Adipose tissue (tissue), 3 donors: ENCODE measurements around the gene PLK3. TPM values are rescaled to one million over a fixed set of nuclear protein-coding genes. Genes with fewer than 3 reads are reported as not detected.
"Not testable (repeated sequence)": the region's sequence is repeated elsewhere in the genome, so short reads cannot be mapped to it uniquely, and the experiment has no call there.

Experiments
- H3K27ac ChIP-seq: one replicate; pipeline ENCODE4 v1.5.1; 2013; ENCODE audit warnings: low read depth, low read length
- WGBS, 3 donors: extraction: QIAGEN DNeasy Blood & Tissue Kit; methylation state at CpG; one replicate each; pipeline ENCODE4 v1.1.7; 2013; 5-methylcytosine and 5-hydroxymethylcytosine counted together
- polyA plus RNA-seq, 3 donors: library from polyadenylated mRNA; stranded (reverse); fragments of 200-250 nt; gene quantifications; one replicate each; pipeline ENCODE4 v1.2.3, GENCODE V29; 2013
- donor health status: healthy with polysubstance abuse.
- donor health status: Bipolar disorder and iron deficiency.
- donor health status: healthy.

PLK3 gene
- polyA plus RNA-seq, 3 donors = 6.7 to 50.9 (median 39.8) TPM

GRCh38 chr1:44806704-44807363 is 6.7 kb downstream of the PLK3 start, which contains the start of gene DYNLT4:
TSS of gene DYNLT4 (minus strand) at chr1:44807351. CDS start at chr1:44806668, 683 bp downstream.
- WGBS, 3 donors = 30 to 59% (median 37%) methylated on average over 7 of the region's 7 CpGs
- H3K27ac ChIP-seq = peak within 1 kb of the TSS; percentile 97

- H3K27ac ChIP-seq = peak overlapping the region; percentile 97
- WGBS, 3 donors = 0 to 7% (median 0%) methylated on average over 16 of the region's 16 CpGs
Measured at GRCh38 chr1:44807364-44808062, 7.3 kb downstream of the PLK3 start.

- WGBS, 3 donors = 9 to 25% (median 12%) methylated on average over 23 of the region's 23 CpGs
- H3K27ac ChIP-seq = peak within 1 kb of the TSS; percentile 97
Measured at GRCh38 chr1:44808063-44808937, 8.1 kb downstream of the PLK3 start, which contains the start of gene BTBD19. TSS of gene BTBD19 (plus strand) at chr1:44808523. CDS start at chr1:44808821, 298 bp downstream.

DNA sequence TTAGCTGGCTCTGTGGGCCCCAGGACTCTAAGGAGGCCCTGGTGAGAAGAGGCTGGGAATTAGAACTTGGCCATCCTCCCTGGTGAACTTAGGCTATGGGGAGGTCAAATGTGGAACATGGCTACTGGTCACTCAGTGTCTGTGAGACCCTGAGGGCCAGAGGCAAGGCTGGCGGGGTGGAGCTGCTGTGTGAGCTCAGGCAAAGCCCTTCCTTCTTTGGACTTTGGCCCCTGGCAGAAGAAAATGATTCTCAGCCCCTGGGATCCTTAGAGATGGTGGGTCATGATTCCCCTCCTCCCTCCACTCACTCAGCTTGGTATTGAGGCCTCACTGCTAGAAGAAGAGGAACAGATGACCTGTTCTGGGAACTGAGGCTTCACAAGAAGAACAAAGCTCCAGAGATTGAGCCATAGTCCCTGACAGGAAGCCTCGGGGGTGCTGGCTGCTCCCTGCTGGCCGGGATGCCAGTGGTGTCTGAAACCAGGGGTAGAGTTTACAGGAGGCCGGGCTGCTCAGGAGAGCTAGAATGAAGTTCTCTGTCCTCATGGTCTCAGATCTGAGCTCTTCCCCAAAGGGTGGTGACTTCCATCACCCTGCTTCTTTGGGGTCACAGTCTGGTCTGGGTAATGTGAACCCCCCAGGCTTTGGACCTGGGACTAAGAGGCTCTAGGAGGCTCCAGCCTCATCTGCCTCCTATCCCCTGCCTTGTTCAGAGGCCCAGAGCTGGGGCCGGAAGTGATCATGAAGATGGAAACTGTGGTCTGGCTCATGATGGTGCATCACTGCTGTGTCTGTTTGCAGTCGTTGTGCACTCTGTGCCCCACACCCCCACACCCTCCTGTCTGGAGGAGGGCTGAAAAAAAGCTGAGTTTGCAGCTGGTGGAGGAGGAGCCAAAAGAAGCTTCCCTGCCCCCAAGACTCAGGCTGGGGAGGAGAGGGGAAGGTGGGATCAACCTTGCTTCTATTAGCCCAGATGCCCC is 9.1 kb downstream of the PLK3 start:
- peak overlapping the region; percentile 97 for H3K27ac ChIP-seq

GRCh38 chr1:44810101-44810761 is 10.1 kb downstream of the PLK3 start:
- peak overlapping the region; percentile 97 for H3K27ac ChIP-seq
- 26 to 39% (median 33%) methylated on average over 12 of the region's 12 CpGs for WGBS, 3 donors

More for the DNA sequence above, 9.1 kb downstream of the PLK3 start:
- WGBS, 3 donors = 17 to 52% (median 17%) methylated on average over 6 of the region's 6 CpGs

DNA sequence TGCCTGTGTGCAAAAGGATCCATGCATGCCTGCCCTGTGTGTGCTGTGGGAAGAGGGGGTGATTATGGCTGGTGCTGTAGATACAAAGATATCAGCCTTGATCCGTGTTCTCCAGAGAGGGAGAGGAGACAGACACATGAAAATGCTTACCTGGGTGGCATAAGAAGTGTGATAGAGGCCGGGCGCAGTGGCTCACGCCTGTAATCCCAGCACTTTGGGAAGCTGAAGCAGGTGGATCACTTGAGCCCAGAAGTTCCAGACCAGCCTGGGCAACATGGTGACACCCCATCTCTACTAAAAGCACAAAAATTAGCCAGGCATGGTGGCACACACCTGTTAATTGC is 10.6 kb downstream of the PLK3 start:
- not testable (repeated sequence) for H3K27ac ChIP-seq
- WGBS, 3 donors = 85 to 91% (median 89%) methylated on average over 4 of the region's 4 CpGs

DNA sequence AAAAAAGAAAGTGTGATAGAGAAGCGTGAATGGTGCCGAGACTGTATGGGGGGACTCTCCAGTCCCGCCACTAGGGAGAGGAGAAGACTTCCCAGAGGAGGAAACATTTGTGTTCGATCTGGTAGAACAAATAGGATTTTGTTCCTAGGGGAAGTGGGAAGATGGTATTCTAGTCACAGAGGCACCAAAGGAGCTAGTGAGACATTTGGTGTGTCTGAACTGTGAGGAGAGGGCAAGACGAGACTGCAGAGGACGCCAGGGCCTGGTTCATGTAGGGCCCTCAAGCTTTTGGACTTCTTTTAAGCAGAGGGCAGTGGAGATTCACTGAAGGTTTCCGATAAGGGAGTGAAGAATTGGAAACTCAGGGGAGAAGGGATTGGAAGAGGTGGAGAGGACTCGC is 11.1 kb downstream of the PLK3 start:
- no peak overlapping the region for H3K27ac ChIP-seq
- 77 to 87% (median 79%) methylated on average over 8 of the region's 8 CpGs for WGBS, 3 donors

GRCh38 chr1:44812822-44813543 is 12.8 kb downstream of the PLK3 start:
- H3K27ac ChIP-seq = no peak overlapping the region
- WGBS, 3 donors = 47 to 80% (median 73%) methylated on average over 44 to 48 of the region's 48 CpGs

DNA sequence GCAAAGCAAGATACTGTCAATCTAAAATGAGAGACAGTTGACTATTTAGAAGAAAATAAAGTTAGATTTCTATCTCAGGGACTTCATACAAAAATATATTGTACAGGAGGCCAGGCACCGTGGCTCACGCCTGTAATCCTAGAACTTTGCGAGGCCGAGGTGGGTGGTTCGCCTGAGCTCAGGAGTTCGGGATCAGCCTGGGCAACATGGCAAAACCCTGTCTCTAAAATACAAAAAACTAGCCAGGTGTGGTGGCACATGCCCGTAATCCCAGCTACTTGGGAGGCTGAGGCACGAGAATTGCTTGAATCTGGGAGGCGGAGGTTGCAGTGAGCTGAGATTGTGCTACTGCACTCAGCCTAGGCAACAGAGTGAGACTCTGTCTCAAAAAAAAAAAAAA is 15.7 kb downstream of the PLK3 start:
- 90 to 96% (median 94%) methylated on average over 9 of the region's 9 CpGs for WGBS, 3 donors
- H3K27ac ChIP-seq = not testable (repeated sequence)

GRCh38 chr1:44817307-44817706 is 17.1 kb downstream of the PLK3 start:
- no peak overlapping the region for H3K27ac ChIP-seq
- 76 to 94% (median 93%) methylated on average over 2 of the region's 2 CpGs for WGBS, 3 donors

- H3K27ac ChIP-seq = no peak overlapping the region
- 92 to 96% (median 94%) methylated on average over 11 of the region's 11 CpGs for WGBS, 3 donors
Measured at GRCh38 chr1:44817771-44818495, 17.8 kb downstream of the PLK3 start.

- 1 to 3% (median 1%) methylated on average over 13 of the region's 13 CpGs for WGBS, 3 donors
- H3K27ac ChIP-seq = peak overlapping the region; percentile 6
Measured at GRCh38 chr1:44819196-44819607, 19.0 kb downstream of the PLK3 start.

DNA sequence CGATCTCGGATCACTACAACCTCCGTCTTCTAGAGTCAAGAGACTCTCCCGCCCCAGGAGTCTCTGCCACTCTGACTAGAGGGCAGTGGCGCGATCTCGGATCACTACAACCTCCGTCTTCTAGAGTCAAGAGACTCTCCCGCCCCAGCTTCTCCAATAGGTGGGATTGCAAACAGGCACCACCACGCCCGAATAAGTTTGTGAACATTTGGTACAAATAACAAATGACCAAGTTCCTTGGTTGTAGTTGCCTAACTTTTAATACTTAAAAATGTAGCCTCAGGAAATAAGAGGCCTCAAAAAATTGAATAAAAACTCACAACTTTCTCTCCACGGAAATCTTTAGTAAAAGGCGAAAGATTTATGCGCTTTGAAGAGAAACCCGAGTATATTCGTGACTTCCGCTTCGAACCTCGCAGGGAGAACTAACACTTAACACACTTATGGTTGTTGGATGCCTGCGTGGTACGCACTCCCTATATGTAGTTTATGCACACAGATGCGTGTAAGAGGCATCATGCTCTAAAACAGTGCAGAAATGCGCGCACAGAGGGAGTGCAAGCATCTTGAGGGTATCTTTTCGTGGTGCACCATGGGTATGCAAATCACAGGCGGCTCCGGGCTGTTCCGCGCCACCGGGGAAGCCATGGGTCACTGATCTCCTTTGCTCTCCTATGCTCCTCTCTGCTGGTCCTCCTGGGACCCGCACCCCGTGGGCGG is 19.6 kb downstream of the PLK3 start:
- WGBS, 3 donors = 1 to 2% (median 1%) methylated on average over 33 of the region's 33 CpGs
- H3K27ac ChIP-seq = peak overlapping the region; percentile 83

GRCh38 chr1:44820328-44821239 is 20.4 kb downstream of the PLK3 start:
- no peak overlapping the region for H3K27ac ChIP-seq
- WGBS, 3 donors = 23 to 26% (median 24%) methylated on average over 25 of the region's 25 CpGs
